Measurements from ENCODE around the gene FKRP.

The FKRP gene

DNA sequence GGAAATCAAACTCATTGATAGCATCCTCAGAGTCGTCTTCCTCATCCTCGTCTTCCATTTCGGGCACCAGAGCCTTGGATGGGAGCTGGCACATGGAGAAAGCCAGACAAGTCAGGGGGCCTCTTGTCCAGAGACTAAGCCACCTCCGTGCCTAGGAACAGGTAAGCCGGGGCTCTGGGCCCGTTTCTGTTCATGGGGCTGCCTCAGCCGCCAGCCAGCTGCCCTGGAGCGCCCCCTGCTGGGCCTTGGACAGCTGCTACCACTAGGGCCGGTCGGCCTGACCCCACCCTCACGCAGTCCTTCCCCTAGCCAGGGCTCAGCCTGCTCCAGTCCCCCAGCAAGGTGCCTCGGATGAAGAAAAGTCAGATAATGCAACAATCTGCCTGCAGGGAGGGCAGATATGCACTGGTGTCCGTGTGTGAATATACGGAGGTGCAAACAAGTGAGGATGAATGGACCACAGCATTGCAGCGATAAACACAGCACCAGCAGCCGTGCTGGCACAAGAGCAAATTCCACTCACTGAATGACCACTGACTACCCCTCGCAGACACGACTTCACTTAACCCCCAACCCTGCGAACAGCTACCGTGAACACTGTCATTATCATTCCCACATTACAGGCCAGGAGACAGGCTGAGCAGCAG is 17.0 kb upstream of the FKRP start:
- H3K36me3 ChIP-seq: peaks cover 95% of the 10 kb centered on the region
- no peaks in the 10 kb centered on the region for H3K9me3 ChIP-seq (ENCODE audit: severe bottlenecking)
- H3K27me3 ChIP-seq (ENCODE audit: insufficient read depth, low read depth, severe bottlenecking): no peaks in the 10 kb centered on the region
- DNase-seq: peak; percentile 75
- H3K4me3 ChIP-seq (ENCODE audit: low read depth, low read length): no peak overlapping the region
- no peak overlapping the region for H3K27ac ChIP-seq
- TF ChIP-seq, protein P1, sequence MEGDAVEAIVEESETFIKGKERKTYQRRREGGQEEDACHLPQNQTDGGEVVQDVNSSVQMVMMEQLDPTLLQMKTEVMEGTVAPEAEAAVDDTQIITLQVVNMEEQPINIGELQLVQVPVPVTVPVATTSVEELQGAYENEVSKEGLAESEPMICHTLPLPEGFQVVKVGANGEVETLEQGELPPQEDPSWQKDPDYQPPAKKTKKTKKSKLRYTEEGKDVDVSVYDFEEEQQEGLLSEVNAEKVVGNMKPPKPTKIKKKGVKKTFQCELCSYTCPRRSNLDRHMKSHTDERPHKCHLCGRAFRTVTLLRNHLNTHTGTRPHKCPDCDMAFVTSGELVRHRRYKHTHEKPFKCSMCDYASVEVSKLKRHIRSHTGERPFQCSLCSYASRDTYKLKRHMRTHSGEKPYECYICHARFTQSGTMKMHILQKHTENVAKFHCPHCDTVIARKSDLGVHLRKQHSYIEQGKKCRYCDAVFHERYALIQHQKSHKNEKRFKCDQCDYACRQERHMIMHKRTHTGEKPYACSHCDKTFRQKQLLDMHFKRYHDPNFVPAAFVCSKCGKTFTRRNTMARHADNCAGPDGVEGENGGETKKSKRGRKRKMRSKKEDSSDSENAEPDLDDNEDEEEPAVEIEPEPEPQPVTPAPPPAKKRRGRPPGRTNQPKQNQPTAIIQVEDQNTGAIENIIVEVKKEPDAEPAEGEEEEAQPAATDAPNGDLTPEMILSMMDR (IDR thresholded peaks at IDR 0.05; ENCODE audit: low read depth, low read length): peak; percentile 91

DNA sequence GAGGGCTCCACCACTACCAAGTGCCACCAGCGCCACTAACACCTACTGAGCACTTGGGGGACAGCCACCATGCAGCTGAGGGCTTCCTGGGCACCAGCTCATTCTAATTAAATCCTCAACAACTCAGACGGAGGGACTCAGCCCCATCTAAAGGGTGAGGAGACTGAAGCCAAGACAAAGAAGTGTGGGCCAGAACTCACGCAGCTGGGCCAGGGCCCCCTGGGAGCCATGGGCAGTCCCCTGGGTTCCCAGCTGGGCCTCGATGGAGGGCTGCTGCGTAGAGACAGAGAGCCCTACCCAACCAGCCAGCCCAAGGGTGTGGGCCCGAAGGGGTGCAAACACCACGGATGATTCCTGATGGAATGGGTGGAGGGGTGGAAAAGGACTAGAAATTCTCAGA is 16.2 kb upstream of the FKRP start:
- Histone ChIP-seq H3K9me3 (ENCODE audit: severe bottlenecking) (no peaks in the 10 kb centered on the region), H3K27ac (no peak overlapping the region), H3K4me3 (ENCODE audit: low read depth, low read length) (no peak overlapping the region), H3K36me3 (peaks cover 97% of the 10 kb centered on the region), H3K27me3 (ENCODE audit: insufficient read depth, low read depth, severe bottlenecking) (no peaks in the 10 kb centered on the region)
- TF ChIP-seq, protein P1 (IDR thresholded peaks at IDR 0.05; ENCODE audit: low read depth, low read length): no peak
- no peak for DNase-seq

DNA sequence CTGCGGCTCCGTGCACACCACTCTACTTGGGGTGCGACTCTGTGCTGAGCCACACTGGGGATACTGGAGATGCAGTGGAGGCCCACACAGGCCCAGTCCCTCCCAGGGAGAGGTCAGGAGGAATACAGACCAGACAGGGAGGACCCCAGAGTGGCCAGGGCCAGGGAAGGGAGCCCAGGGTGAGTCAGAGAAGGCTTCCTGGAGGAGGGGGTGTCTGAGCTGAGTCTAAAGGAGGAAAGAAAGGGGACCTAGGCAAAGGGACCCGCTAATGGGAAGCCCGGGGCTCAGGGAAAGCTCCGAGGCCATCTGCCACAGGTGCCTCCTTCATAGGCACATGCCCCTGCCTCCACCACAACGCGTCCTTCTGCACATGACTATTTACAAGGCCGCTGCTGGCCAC is 15.7 kb upstream of the FKRP start:
- no peak overlapping the region for H3K4me3 ChIP-seq (ENCODE audit: low read depth, low read length)
- DNase-seq: no peak
- TF ChIP-seq, protein P1 (IDR thresholded peaks at IDR 0.05; ENCODE audit: low read depth, low read length): no peak
- no peak overlapping the region for H3K27ac ChIP-seq
- peaks cover 97% of the 10 kb centered on the region for H3K36me3 ChIP-seq
- no peaks in the 10 kb centered on the region for H3K9me3 ChIP-seq (ENCODE audit: severe bottlenecking)
- no peaks in the 10 kb centered on the region for H3K27me3 ChIP-seq (ENCODE audit: insufficient read depth, low read depth, severe bottlenecking)

DNA sequence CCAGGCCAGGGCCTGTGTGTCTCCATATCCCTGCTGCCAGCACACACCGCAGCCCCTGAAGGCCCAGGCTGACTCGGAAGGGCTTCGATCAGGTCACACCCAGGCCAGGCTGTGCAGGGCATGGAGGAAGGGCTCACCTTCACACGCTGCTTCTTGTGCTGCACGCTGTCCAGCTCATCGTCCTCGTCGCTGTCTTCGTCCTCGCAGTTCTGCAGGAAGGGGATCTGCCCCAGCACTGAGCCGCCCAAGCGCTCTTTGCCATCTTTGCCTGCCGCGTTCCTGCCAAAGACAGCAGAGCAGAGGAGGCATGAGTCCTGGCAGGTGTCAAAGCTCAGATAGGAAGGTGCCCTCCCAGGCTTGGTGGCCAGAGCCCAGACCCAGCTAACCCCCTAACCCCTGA is 15.3 kb upstream of the FKRP start:
- H3K27me3 ChIP-seq (ENCODE audit: insufficient read depth, low read depth, severe bottlenecking): no peaks in the 10 kb centered on the region
- TF ChIP-seq, protein P1 (IDR thresholded peaks at IDR 0.05; ENCODE audit: low read depth, low read length): no peak
- H3K9me3 ChIP-seq (ENCODE audit: severe bottlenecking): no peaks in the 10 kb centered on the region
- no peak overlapping the region for H3K4me3 ChIP-seq (ENCODE audit: low read depth, low read length)
- no peak for DNase-seq
- H3K27ac ChIP-seq: no peak overlapping the region
- peaks cover 97% of the 10 kb centered on the region for H3K36me3 ChIP-seq

DNA sequence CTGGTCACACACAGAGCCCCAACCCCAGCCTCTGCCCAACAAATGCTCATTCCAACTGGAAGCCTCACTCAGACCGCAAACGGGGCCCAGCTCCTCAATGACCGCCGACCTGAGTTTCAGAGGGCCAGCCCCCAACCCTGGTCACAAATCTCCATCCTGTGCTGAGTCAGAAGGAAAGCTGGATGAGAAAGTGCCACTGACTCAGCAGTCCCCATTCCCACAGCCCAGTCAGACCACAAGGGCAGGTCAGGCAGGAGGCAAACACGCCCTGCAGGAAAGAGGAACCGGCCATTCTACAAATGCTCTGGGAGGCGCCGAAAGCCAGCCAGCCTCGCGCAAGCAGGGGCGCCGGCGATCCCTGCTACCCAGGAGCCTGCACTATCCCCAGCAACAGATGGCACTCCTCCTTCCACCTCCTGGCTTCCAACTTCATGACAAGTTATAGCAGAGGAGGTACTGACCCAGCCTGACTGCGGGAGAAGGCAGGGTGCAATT is 14.8 kb upstream of the FKRP start:
- no peaks in the 10 kb centered on the region for H3K9me3 ChIP-seq (ENCODE audit: severe bottlenecking)
- no peaks in the 10 kb centered on the region for H3K27me3 ChIP-seq (ENCODE audit: insufficient read depth, low read depth, severe bottlenecking)
- no peak for DNase-seq
- TF ChIP-seq, protein P1 (IDR thresholded peaks at IDR 0.05; ENCODE audit: low read depth, low read length): no peak
- H3K36me3 ChIP-seq: peaks cover 97% of the 10 kb centered on the region
- H3K27ac ChIP-seq: no peak overlapping the region
- H3K4me3 ChIP-seq (ENCODE audit: low read depth, low read length): no peak overlapping the region

DNA sequence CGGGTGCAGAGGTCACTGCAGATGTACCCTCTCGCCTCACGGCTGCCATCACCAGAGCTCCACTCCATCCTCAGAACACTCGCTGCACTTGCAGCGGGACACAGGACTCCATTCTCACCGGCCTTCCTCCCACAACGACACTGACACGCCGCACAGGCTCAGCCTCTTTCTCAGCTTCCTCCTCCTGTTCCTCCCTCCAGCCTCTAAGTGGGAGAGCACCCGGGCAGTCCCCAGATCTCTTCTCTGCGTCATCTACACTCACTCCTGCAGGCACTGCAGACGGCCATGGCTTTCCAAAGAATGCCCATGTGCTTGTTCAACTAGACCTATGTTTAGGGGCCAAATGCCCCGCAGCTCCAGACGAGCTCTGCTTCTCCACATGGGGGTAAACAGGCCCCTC is 14.3 kb upstream of the FKRP start:
- no peaks in the 10 kb centered on the region for H3K9me3 ChIP-seq (ENCODE audit: severe bottlenecking)
- H3K4me3 ChIP-seq (ENCODE audit: low read depth, low read length): no peak overlapping the region
- TF ChIP-seq, protein P1 (IDR thresholded peaks at IDR 0.05; ENCODE audit: low read depth, low read length): no peak
- no peak for DNase-seq
- no peak overlapping the region for H3K27ac ChIP-seq
- H3K36me3 ChIP-seq: peaks cover 95% of the 10 kb centered on the region
- no peaks in the 10 kb centered on the region for H3K27me3 ChIP-seq (ENCODE audit: insufficient read depth, low read depth, severe bottlenecking)

All from WERI-Rb-1 (cell line).